ENCODE measurements around the gene ADAMTS2.

The ADAMTS2 gene

DNA sequence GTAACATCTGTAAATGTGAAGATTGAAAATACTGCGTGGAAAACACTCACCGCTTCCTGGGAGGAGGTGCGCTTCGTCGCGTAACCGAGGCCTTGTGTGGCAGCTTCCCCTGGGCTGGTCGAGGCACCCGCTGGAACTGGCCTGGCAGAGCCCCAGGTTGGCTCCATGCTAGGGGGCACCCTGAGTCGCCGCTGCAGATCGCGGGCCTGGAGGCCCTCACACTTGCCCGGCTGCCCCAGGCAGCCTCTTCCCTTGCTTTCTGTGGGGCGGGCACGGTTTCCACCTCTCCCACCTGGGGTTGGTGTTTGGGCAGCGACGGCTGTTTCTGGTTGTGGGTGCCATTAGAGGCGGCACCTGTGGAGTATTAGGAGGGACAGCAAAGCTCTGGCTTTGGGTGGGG is 284.2 kb downstream of the ADAMTS2 start:
- H3K27ac ChIP-seq, result no peak overlapping the region
- TF ChIP-seq, protein P1, sequence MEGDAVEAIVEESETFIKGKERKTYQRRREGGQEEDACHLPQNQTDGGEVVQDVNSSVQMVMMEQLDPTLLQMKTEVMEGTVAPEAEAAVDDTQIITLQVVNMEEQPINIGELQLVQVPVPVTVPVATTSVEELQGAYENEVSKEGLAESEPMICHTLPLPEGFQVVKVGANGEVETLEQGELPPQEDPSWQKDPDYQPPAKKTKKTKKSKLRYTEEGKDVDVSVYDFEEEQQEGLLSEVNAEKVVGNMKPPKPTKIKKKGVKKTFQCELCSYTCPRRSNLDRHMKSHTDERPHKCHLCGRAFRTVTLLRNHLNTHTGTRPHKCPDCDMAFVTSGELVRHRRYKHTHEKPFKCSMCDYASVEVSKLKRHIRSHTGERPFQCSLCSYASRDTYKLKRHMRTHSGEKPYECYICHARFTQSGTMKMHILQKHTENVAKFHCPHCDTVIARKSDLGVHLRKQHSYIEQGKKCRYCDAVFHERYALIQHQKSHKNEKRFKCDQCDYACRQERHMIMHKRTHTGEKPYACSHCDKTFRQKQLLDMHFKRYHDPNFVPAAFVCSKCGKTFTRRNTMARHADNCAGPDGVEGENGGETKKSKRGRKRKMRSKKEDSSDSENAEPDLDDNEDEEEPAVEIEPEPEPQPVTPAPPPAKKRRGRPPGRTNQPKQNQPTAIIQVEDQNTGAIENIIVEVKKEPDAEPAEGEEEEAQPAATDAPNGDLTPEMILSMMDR (conservative IDR thresholded peaks at IDR 0.05), result no peak
- no peak for TF ChIP-seq ZFX (IDR thresholded peaks at IDR 0.05)
